HG03159 (cell line): ENCODE results near the gene IL32.
"Not testable (repeated sequence)": the region's sequence is repeated elsewhere in the genome, so short reads cannot be mapped to it uniquely, and the experiment has no call there.

Experiments used
- ATAC-seq: cut with Tn5 transposase; IDR thresholded peaks from one replicate; pipeline ENCODE4 v1.9.1; 2021; ENCODE audit warnings: mild to moderate bottlenecking, moderate library complexity; ENCODE audit not compliant: unreplicated experiment

Gene IL32

DNA sequence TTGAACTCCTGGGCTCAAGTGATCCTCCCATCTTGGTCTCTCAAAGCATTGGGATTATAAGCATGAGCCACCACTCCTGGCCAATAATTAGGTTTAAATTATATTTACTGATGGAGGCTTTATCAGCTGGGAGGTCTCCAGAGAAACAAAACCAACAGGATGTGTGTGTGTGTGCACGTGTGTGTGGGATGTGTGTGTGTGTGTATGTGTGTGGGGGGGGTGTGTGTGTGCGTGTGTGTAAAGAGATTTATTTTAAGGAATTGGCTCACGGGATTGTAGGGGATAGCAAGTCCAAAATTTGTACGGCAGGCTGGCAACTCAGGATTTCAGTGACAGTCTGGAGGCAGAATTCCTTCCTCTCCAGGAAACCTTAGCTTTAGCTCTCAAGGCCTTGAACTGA is 14.4 kb upstream of the IL32 start:
- no peak for ATAC-seq

DNA sequence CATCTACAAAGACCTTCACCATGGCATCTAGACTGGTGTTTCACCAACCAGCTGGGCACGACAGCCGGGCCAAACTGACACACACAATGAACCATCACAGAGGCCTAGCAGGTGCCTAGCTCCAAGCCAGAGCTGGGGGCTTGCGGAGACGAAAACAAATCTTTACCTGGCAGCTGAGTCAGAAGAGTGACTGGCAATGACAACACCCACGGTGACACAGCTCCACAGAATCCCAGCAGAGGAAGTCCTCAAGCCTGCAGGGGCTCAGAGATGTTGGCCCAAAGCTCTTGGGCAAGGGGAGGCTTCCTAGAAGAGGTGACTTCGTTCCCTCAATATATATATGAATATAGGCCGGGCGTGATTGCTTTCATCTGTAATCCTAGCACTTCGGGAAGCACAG is 13.9 kb upstream of the IL32 start:
- no peak for ATAC-seq

DNA sequence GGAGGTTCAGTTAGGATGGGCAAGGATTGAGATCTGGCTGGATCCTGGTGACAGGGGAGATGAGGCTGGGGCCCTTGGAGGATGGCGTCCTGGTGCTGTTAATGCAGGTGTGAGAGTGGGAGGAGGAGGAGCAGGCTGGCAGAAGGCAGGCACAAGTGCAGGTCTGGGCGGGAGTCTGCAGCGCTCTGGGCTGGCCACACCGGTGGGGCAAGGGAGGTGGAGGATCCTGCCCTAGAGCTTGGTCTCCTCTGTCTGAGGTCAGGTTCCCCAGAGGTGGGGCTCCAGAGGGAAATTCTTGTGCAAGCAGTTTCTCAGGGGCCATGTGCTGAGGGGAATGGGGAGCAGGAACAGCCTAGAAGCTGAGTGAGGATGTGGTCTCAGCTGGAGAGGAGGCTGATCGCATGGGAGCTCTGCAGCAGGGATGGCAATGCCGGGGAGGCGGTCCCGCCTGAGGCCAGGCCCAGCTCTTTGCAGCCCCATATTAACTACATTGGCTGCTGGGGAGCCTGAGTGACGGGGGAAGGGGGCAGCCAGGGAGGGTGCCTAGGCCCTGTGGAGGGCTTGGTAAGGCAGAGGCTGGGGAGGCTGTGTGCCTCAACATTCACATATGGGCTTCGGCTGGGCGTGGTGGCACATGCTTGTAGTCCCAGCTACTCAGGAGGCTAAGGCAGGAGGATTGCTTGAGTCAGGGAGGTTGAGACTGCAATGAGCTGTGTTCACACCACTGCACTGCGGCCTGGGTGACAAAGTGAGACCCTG is 12.7 kb upstream of the IL32 start:
- ATAC-seq: not testable (repeated sequence)

DNA sequence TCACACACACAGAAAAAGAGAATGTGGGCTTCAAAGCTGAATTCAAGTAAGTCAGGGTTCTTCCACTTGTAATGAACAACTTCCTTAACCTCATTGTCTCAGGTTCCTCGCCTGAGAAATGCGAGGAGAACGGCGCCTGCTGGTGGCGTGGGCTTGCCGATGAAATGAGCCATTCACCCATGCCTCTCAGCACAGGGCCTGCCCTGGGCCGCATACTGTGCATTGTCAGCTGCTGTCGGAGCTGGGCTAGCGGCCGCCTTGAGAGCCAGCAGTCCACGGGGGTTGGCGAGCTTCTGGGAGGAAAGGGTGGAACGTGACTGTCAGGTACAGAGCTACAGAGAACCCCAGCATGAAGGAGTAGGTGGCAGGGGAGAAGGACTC is 12.1 kb upstream of the IL32 start:
- ATAC-seq: not testable (repeated sequence)

DNA sequence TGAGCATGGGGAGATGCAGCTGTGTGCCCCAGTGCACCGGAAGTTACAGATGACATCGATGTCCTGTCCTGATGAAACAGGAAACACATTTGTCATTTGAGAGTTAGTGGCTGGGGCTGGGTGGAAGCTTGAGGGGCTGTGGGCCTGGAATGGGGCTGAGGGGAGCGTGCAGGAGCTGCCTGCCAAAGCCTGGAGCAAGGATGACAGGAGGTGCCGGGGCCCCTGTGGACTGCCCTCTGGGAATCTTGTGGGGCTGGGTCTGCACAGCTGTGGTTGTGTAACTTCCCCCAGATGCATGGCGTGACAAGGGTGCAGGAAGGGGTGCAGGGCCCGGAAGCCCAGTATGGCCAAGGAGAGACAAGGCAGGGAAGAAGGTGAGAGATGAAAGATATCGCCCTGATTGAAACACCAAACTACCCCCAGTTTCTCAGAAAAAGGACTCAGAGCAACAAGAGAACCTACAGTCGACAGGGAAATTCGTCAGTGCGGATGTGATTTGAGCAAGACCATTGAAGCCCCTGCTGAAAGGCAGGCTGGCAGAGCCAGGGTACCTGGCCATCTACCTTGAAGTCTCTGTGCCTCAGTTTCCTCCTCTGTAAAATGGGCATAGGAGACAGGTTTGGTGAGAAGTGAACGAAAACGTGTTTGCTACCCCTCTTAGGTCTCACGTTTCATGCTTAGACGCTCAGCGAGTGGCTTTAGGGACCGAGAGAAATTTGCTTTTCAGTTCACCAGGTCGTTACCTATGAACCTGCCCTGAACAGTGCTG is 10.3 kb upstream of the IL32 start:
- no peak for ATAC-seq

DNA sequence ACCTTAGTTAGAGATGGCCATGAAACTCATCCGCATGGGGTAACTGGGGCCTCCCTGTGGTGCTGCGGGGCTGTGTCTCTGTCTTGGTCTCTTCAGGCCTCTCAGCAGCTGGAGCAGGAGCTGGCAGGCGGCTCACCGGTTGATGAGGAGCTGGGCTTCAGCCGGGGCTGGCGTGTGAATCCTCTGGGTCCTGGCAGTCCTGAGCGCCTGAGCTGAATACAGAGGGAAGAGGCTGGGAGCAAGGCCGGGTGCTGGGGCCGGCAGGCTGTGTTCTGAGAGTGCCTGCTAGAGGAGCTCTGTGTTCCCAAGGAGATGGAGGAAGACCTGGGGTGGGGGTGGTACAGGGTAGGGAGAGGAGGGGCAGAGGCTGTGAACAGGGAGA is 9.7 kb upstream of the IL32 start:
- not testable (repeated sequence) for ATAC-seq

DNA sequence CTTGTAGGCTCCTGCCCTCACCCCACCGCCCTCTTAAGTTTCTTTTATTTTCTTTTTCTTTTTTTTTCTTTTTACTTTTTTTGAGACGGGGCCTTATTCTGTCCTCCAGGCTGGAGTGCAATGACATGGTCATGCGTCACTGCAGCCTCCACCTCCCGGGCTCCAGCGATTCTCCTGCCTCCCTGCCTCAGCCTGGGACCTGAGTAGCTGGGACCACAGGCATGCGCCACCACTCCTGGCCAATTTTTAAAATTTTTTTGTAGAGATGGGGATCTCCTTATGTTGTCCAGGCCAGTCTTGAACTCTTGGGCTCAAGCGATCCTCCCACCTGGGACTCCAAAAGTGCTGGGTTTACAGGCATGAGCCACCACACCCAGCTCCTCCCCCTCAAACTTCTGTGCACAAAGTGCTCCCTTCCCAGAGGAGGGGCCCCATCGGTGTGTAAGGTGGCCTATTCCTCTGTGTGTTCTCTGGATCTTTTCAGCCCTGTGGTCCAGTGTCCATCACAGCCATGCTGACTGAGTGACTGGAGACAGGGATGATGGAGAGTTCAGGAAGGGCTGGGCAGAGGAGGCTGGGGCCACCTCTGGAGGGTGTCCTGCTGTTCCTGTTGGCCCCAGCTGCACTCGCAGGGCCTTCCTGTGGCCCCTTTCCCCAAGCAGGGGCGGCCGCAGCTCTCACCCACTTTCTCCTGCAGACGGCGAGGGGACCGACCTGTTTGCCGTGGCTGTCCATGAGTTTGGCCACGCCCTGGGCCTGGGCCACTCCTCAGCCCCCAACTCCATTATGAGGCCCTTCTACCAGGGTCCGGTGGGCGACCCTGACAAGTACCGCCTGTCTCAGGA is 8.9 kb upstream of the IL32 start:
- no peak for ATAC-seq

DNA sequence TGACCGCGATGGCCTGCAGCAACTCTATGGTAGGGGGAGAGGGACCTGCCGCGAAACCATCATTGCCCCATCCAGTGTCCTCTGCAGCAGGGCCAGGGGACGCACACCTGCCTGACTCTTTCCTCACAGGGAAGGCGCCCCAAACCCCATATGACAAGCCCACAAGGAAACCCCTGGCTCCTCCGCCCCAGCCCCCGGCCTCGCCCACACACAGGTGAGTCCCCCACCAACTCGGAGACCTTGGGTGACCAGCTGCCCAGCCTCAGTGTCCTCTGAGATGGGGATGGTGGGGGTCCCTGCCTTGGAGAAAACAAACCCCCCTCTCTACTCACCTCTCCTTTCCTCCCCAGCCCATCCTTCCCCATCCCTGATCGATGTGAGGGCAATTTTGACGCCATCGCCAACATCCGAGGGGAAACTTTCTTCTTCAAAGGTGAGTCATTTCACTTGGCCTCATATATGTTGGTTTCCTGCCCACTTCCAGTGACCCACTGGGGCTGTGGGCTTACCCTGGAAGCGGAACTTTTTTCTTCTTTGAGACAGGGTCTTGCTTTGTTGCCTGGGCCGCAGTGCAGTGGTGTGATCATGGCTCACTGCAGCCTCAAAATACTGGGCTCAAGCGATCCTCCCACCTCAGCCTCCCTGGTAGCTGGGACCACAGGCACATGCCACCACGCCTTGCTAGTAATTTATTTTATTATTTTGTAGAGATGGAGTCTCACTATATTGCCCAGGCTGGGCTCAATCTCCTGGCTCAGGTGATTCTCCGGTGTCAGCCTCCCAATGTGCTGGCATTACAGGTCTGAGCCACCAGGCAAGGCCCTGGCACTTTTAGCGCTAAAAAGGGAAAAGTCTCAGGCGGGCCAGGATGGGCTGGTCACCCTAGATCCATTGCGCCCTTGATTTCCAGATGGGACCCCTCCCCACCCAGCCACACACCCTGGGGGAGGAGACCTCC is 8.0 kb upstream of the IL32 start:
- ATAC-seq: no peak

DNA sequence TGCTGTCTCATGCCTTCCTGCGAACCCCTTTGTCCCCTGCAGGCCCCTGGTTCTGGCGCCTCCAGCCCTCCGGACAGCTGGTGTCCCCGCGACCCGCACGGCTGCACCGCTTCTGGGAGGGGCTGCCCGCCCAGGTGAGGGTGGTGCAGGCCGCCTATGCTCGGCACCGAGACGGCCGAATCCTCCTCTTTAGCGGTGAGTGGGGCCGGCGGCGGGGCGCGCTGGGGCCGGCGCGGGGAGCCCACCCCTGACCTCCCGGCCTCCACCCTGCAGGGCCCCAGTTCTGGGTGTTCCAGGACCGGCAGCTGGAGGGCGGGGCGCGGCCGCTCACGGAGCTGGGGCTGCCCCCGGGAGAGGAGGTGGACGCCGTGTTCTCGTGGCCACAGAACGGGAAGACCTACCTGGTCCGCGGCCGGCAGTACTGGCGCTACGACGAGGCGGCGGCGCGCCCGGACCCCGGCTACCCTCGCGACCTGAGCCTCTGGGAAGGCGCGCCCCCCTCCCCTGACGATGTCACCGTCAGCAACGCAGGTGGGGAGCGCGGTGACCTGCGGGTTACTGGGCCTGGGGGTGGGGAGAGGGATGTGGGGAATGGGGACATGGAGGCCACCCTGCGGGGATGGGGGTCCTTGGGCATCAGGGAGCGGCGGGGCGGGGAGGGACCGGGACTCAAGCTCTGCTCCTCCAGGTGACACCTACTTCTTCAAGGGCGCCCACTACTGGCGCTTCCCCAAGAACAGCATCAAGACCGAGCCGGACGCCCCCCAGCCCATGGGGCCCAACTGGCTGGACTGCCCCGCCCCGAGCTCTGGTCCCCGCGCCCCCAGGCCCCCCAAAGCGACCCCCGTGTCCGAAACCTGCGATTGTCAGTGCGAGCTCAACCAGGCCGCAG is 7.1 kb upstream of the IL32 start:
- peak; percentile 24 for ATAC-seq

DNA sequence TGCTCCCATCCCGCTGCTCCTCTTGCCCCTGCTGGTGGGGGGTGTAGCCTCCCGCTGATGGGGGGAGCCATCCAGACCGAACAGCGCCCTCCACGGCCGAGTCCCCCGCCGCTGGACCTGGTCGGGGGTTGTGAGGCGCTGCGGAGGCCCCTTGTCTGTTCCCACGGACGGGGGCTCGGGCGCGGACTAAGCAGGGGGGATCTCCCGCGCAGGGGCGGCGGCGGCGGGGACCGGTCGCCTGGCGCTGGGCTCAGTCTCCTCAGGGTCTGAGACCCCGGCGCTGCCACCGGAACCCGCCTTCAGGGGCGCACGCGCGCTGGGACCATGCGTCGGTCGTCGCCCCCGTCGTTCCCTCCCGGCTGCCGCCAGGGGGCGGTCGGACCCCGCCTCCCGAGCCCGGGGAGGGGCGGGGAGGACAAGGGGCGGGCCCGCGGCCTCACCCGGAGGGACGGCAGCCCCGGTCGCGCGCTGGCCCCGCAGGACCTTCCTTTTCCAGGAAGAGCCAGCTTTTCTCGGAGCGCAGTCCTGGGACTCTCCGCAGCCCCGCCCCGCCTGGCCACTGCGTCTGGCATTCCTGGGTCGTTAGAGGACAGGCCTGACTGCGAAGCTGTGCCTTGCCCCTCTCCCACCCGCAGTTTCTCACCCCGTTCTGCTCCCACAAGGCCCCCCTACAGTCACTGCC is 6.3 kb upstream of the IL32 start:
- ATAC-seq: peak; percentile 66

DNA sequence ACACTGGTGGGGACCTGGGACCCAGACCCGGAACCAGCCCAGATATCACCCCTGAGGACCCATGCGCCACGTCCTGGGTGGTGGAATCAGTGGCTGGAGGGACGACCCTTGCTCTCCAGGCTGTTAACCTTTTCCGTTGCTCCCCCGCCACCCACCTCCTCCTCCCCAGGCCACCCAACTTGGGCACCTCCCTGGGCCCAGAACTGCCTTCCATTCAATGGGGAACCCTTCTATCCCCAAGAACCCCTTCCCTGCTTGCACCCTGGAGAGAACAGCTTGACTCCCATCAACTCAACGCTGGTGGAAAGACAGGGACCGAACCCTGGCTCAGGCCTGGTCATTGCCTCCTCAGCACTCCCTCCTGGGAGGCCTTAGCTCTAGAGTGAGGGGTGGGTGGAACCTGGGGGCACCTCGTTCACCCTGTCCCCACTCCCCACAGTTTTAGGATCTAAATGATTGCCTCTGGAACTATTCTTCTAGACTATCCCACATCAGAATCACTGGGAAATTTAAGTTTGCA is 5.7 kb upstream of the IL32 start:
- ATAC-seq: peak; percentile 3

DNA sequence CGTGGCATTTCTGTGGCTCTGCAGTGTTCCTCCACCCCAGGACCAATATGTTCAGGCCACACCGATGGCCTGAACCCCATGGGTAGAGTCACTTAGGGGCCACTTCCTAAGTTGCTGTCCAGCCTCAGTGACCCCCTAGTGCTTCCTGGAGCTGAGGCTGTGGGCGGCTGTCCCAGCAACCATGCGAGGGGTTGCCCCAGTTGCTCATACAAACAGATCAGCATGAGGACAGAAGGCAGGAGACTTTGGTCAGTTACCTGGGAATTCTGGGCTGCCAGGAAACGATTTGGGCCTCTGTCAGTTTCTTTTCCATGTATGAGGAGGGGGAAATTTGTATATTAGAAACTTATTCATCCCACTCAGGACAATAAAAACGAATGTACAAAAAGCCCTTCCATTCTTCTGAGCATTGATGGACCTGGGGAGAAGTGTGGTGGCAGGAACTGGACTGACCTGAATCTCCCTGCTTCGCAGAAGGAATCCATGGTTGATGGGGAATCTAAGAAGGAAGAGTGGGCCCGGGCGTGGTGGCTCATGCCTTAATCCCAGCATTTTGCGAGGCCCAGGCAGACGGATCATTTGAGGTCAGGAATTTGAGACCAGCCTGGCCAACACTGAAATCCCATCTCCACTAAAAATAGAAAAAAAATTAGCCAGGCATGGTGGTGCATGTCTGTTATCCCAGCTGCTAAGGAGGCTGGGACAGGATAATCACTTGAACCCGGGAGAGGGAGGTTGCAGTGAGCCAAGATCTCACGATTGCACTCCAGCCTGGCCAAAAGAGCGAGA is 4.9 kb upstream of the IL32 start:
- no peak for ATAC-seq

DNA sequence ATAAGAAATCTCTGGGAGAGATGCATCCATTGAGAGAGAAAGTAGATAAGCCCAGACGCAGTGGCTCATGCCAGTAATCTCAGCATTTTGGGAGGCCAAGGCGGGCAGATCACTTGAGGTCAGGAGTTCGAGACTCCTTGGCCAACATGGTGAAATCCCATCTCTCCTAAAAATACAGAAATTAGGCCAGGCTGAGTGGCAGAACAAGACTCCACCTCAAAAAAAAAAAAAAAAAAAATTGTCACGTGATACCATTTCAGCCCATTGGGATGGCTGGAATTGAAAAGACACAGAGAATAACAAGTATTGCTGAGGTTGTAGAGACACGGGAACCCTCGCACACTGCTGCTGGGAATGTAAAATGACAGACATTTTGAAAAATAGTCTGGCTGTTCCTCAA is 2.9 kb upstream of the IL32 start:
- ATAC-seq: no peak

DNA sequence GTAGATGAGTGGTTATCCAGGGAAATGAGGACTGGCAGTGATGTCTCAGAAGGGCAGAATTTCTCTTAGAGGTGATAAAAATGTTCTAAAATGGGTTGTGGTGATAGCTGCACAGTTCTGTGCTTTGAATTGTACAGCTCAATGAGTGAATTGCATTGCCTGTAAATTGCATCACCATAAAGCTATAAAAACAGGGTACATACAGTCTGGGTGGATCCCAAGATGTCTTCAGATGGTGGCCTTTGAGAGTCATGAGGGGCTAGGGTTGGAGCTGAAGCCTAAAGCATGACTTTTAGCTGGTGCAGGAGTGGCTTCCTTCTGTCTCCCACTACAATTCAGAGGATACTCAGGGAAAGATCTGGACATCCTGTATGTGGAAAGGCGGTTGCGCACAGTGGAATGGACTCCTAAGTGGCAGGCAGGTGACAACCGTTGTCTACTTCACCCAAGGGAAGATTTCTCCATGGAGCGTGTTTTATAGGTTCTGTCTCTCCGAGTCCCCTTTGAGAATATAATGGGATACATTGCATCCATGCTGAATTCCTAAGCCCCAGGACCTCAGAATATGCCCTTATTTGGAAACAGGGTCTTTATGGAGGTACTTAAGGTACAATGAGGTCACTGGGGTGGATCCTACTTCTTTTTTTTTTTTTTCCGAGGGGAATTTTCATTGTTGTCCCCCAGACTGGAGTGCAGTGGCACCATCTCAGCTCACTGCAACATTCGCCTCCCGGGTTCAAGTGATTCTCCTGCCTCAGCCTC is 1.6 kb upstream of the IL32 start:
- no peak for ATAC-seq

DNA sequence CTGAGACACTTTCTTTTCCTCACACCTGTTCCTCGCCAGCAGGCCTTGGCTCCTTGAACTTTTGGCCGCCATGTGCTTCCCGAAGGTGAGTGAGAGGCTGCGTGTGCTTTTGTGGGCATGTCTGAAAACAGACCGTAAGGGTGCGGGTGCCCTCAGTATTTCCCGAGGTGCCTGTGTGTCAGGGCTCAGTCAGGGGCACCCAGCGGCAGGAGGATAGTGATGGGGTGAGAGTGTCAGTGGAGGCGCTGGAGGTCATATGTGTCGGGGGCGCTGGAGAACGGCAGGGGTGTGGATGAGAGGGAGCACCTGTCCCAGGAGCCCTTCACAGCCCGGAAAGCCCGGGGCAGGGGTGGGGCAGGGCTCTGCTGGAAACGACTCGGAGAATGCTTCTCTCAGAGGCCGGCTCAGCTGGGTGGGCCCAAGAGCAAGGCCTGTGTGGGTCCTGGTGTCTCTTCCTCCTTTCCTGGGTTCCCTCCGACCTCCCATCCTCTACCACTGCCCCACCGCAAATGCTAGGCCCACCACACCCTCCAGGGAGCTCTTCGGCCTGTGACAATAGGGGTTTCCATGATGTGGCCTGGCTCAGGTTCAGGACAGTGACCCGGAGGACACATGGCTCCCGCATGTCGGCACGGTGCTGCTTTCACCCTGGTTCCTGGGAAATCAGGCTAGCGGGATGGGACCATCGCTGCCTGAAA is 451 bp downstream of the IL32 start:
- no peak for ATAC-seq

DNA sequence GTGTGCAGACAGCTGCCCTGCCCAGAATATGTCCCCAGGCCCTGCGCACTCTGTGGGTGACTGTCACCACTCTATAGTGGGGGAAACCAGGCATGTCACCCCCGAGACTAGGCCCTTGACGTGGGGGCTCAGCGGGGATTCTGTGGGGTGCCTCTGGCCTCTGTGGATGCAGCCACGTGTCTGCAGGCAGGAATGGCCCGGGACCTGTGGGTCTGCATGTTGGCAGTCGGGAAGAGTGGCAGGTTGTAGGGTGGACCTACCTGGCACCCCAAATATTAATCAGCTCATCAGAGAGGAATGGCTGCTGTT is 954 bp downstream of the IL32 start:
- ATAC-seq: no peak

DNA sequence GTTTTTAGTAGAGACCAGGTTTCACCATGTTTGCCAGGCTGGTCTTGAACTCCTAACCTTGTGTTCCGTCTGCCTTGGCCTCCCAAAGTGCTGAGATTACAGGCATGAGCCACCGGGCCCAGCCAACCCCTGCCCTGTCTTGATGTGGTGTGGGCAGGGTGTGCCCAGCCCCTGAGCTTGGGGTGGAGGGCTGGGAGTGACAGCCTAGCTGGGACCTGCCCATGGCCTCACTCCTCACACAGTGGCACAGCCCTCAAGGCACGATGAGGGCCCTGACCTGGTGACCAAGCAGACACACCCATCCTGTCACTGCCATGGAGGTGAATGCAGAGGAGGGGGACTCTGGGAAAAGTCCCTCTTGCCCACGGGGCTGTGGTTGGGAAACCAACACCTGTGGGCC is 3.0 kb downstream of the IL32 start:
- no peak for ATAC-seq
